HEK293T (cell line): Measurements from ENCODE around the gene EPS8L1.
A peak's percentile ranks its signal among the peaks of the same experiment; 100 is the strongest.

Experiments
- CTCF ChIA-PET: fragments of 350-600 bp; formaldehyde crosslinking; extraction: SDS; loops from one replicate; lab custom pipeline; 2021; ENCODE audit warnings: antibody characterized with exemption, inconsistent platforms; lab: Yijun Ruan, JAX
- POLR2A ChIA-PET: fragments of 350-600 bp; formaldehyde crosslinking; extraction: SDS; loops from one replicate; lab custom pipeline; 2020; ENCODE audit warnings: antibody characterized with exemption, inconsistent platforms; lab: Yijun Ruan, JAX
- DNase-seq: peaks from one replicate; pipeline ENCODE4 v3.0.0; 2012; ENCODE audit warnings: mixed read lengths; ENCODE audit errors: extremely low spot score
- ARNT ChIP-seq: fragments of 450-650 bp; IDR thresholded peaks from 2 replicates; pipeline ENCODE4 v1.6.1; 2017; ENCODE audit warnings: mild to moderate bottlenecking
- BHLHE40 ChIP-seq: fragments of 450-650 bp; IDR thresholded peaks from 2 replicates; pipeline ENCODE4 v1.6.1; 2016; ENCODE audit warnings: mild to moderate bottlenecking, moderate library complexity, borderline replicate concordance
- CTBP1 ChIP-seq: fragments of 450-650 bp; IDR thresholded peaks from 2 replicates; pipeline ENCODE4 v1.6.1; 2016; ENCODE audit warnings: borderline replicate concordance
- ELF4 ChIP-seq: fragments of 450-650 bp; IDR thresholded peaks from 2 replicates; pipeline ENCODE4 v1.6.1; 2017; ENCODE audit warnings: antibody characterized with exemption
- FOXA1 ChIP-seq: fragments of 450-650 bp; IDR thresholded peaks from 2 replicates; pipeline ENCODE4 v1.6.1; 2016; ENCODE audit warnings: mild to moderate bottlenecking
- FOXK2 ChIP-seq: fragments of 450-650 bp; IDR thresholded peaks from 2 replicates; pipeline ENCODE4 v1.6.1; 2016; ENCODE audit warnings: mild to moderate bottlenecking
- FOXM1 ChIP-seq: fragments of 450-650 bp; IDR thresholded peaks from 2 replicates; pipeline ENCODE4 v1.6.1; 2017; ENCODE audit warnings: mild to moderate bottlenecking, borderline replicate concordance
- HDGF ChIP-seq: fragments of 450-650 bp; IDR thresholded peaks from 2 replicates; pipeline ENCODE4 v1.6.1; 2017; ENCODE audit warnings: antibody characterized with exemption, borderline replicate concordance
- L3MBTL2 ChIP-seq: fragments of 450-650 bp; conservative IDR thresholded peaks from 2 replicates; pipeline ENCODE4 v1.6.1; 2016; ENCODE audit warnings: mild to moderate bottlenecking
- LEF1 ChIP-seq: fragments of 450-650 bp; IDR thresholded peaks from 2 replicates; pipeline ENCODE4 v1.6.1; 2017; ENCODE audit warnings: mild to moderate bottlenecking, borderline replicate concordance
- NFRKB ChIP-seq: fragments of 450-650 bp; IDR thresholded peaks from 2 replicates; pipeline ENCODE4 v1.6.1; 2016; ENCODE audit warnings: mild to moderate bottlenecking, moderate library complexity
- SP1 ChIP-seq: fragments of 450-650 bp; IDR thresholded peaks from 2 replicates; pipeline ENCODE4 v1.6.1; 2017
- SUZ12 ChIP-seq: fragments of 450-650 bp; IDR thresholded peaks from 2 replicates; pipeline ENCODE4 v1.6.1; 2016; ENCODE audit warnings: mild to moderate bottlenecking
- TARDBP ChIP-seq: fragments of 450-650 bp; IDR thresholded peaks from 2 replicates; pipeline ENCODE4 v1.6.1; 2016
- ZNF384 ChIP-seq: fragments of 450-650 bp; IDR thresholded peaks from 2 replicates; pipeline ENCODE4 v1.6.1; 2016
- TF ChIP-seq, protein P1 (sequence below): fragments of 450-650 bp; IDR thresholded peaks from 2 replicates; pipeline ENCODE4 v1.6.1; 2016

EPS8L1 gene

DNA sequence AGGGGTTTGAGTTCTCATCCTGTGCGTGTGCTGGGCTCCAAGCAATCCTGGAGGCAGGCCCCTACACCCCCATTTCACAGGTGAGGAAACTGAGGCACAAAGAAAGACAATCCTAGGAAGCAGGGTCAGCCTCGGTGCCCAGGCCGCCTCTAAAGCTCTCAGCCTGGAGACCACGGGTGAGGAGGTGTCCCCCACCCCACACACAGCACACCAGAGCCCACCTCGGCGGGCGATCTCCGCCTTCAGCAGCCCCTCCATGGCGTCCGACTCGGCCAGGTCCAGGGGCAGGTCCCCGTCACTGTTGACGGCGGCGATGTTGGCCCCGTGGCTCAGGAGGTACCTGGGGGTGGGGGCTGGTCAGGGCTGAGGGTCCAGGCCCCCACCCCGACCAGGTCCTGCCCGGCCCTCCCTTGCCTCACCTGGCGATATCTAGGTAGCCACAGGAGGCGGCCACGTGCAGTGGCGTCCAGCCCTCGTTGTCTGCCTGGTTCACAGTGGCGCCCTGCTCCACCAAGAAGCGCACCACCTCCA, 36.6 kb downstream of the EPS8L1 start:
- DNase-seq = no peak
- ChIA-PET CTCF (no interaction called here), POLR2A (no interaction called here)
- TF ChIP-seq FOXM1 (no peak), TARDBP (no peak), ELF4 (no peak), CTBP1 (no peak), L3MBTL2 (no peak), HDGF (no peak), BHLHE40 (no peak), FOXA1 (no peak), NFRKB (no peak), SUZ12 (no peak), LEF1 (no peak), ZNF384 (no peak), ARNT (no peak), SP1 (no peak), FOXK2 (no peak)
- TF ChIP-seq, protein P1, sequence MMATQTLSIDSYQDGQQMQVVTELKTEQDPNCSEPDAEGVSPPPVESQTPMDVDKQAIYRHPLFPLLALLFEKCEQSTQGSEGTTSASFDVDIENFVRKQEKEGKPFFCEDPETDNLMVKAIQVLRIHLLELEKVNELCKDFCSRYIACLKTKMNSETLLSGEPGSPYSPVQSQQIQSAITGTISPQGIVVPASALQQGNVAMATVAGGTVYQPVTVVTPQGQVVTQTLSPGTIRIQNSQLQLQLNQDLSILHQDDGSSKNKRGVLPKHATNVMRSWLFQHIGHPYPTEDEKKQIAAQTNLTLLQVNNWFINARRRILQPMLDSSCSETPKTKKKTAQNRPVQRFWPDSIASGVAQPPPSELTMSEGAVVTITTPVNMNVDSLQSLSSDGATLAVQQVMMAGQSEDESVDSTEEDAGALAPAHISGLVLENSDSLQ = no peak

GRCh38 chr19:55112777-55113569, 37.3 kb downstream of the EPS8L1 start:
- TF ChIP-seq, protein P1 = no peak
- TF ChIP-seq NFRKB = no peak
- no peak for TF ChIP-seq ZNF384
- TF ChIP-seq ARNT = no peak
- no peak for TF ChIP-seq FOXA1
- TF ChIP-seq BHLHE40 = no peak
- TF ChIP-seq FOXM1 = no peak
- ChIA-PET CTCF (no interaction called here), POLR2A (no interaction called here)
- DNase-seq = no peak

GRCh38 chr19:55113570-55114039, 37.9 kb downstream of the EPS8L1 start:
- no peak for TF ChIP-seq CTBP1
- TF ChIP-seq ZNF384 = no peak
- peak; percentile 48 for DNase-seq
- ChIA-PET CTCF (no interaction called here), POLR2A (no interaction called here)

- CTCF ChIA-PET = interaction anchor here (0.5 kb wide), 1 partner anchor 187 kb away, joined by 3 read pairs; no protein-coding TSS in a partner anchor
- no peak for DNase-seq
- TF ChIP-seq BHLHE40 (no peak), FOXA1 (no peak)
- TF ChIP-seq, protein P1 = no peak
- POLR2A ChIA-PET = no interaction called here
Measured at GRCh38 chr19:55114566-55115145, 39.0 kb downstream of the EPS8L1 start.

DNA sequence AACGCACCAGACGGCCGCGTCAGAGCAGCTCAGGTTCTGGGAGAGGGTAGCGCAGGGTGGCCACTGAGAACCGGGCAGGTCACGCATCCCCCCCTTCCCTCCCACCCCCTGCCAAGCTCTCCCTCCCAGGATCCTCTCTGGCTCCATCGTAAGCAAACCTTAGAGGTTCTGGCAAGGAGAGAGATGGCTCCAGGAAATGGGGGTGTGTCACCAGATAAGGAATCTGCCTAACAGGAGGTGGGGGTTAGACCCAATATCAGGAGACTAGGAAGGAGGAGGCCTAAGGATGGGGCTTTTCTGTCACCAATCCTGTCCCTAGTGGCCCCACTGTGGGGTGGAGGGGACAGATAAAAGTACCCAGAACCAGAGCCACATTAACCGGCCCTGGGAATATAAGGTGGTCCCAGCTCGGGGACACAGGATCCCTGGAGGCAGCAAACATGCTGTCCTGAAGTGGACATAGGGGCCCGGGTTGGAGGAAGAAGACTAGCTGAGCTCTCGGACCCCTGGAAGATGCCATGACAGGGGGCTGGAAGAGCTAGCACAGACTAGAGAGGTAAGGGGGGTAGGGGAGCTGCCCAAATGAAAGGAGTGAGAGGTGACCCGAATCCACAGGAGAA, 39.9 kb downstream of the EPS8L1 start:
- CTCF ChIA-PET = interaction anchor here (0.5 kb wide), 1 partner anchor 186 kb away, joined by 3 read pairs; no protein-coding TSS in a partner anchor
- TF ChIP-seq, protein P1 = no peak
- no peak for TF ChIP-seq CTBP1
- TF ChIP-seq BHLHE40 = no peak
- no peak for TF ChIP-seq FOXA1
- TF ChIP-seq FOXM1 = no peak
- TF ChIP-seq NFRKB = no peak
- TF ChIP-seq ELF4 = no peak
- no peak for TF ChIP-seq SUZ12
- no peak for TF ChIP-seq TARDBP
- TF ChIP-seq ZNF384 = no peak
- no peak for DNase-seq
- POLR2A ChIA-PET = no interaction called here
